HepG2 (cell line): ENCODE results near the gene OGFR. TPM values are rescaled to one million over a fixed set of nuclear protein-coding genes. Genes with fewer than 3 reads are reported as not detected.

Experiments used
- ELF4 ChIP-seq: sonication (generic); formaldehyde crosslinking; IDR thresholded peaks from 2 replicates; pipeline ENCODE4 v1.5.0; 2020; ENCODE audit warnings: missing genetic modification reagents, mild to moderate bottlenecking, moderate library complexity, borderline replicate concordance
- FOXK2 ChIP-seq: fragments of 450-650 bp; IDR thresholded peaks from 2 replicates; pipeline ENCODE4 v1.6.1; 2016
- HNRNPL ChIP-seq: fragments of 200-400 bp; formaldehyde crosslinking; IDR thresholded peaks from 2 replicates; pipeline ENCODE4 v1.6.1; 2017; ENCODE audit warnings: mild to moderate bottlenecking, low read depth, low read length
- JUN ChIP-seq: sonication (generic); formaldehyde crosslinking; IDR thresholded peaks from 2 replicates; pipeline ENCODE4 v1.4.0; 2020; ENCODE audit warnings: mild to moderate bottlenecking, missing genetic modification reagents
- NR2F1 ChIP-seq, 2 experiments: fragments of 450-650 bp in 1 of 2; formaldehyde crosslinking in 1 of 2; IDR thresholded peaks; 2 replicates each; pipeline versions ENCODE4 v1.5.0 to v1.6.1; 2016 to 2020; ENCODE audit warnings: mild to moderate bottlenecking in 1 of 2, missing compliant biosample characterization in 1 of 2, missing genetic modification reagents in 1 of 2, moderate library complexity in 1 of 2
- POLR2AphosphoS2 ChIP-seq: IDR thresholded peaks from 2 replicates; pipeline ENCODE4 v1.6.1; 2011; ENCODE audit warnings: low read depth, low read length, improper control_type of control experiment
- POLR2G ChIP-seq: fragments of 200-400 bp; formaldehyde crosslinking; IDR thresholded peaks from 2 replicates; pipeline ENCODE4 v1.6.1; 2018; ENCODE audit warnings: mild to moderate bottlenecking, low read depth, low read length, moderate library complexity
- RBFOX2 ChIP-seq: fragments of 200-400 bp; formaldehyde crosslinking; IDR thresholded peaks from 2 replicates; pipeline ENCODE4 v1.6.1; 2017; ENCODE audit warnings: low read depth, mild to moderate bottlenecking, low read length
- SAFB2 ChIP-seq: sonication (generic); formaldehyde crosslinking; IDR thresholded peaks from 2 replicates; pipeline ENCODE4 v1.5.1; 2020; ENCODE audit warnings: missing genetic modification reagents, low read depth, mild to moderate bottlenecking, borderline replicate concordance
- TOE1 ChIP-seq: sonication (generic); formaldehyde crosslinking; IDR thresholded peaks from 2 replicates; pipeline ENCODE4 v1.4.0; 2020; ENCODE audit warnings: mild to moderate bottlenecking, missing genetic modification reagents
- ZC3H13 ChIP-seq: sonication (generic); formaldehyde crosslinking; IDR thresholded peaks from 2 replicates; pipeline ENCODE4 v1.8.1; 2023; ENCODE audit warnings: mild to moderate bottlenecking, missing genetic modification reagents, moderate library complexity
- ZMYM3 ChIP-seq: sonication (generic); formaldehyde crosslinking; IDR thresholded peaks from 2 replicates; pipeline ENCODE4 v1.5.1; 2020; ENCODE audit warnings: mild to moderate bottlenecking, missing genetic modification reagents
- ZNF230 ChIP-seq: sonication (generic); formaldehyde crosslinking; IDR thresholded peaks from 2 replicates; pipeline ENCODE4 v1.4.0; 2020; ENCODE audit warnings: mild to moderate bottlenecking, missing genetic modification reagents
- ZNF235 ChIP-seq: sonication (generic); formaldehyde crosslinking; IDR thresholded peaks from 2 replicates; pipeline ENCODE4 v1.8.1; 2023; ENCODE audit warnings: mild to moderate bottlenecking, missing genetic modification reagents, borderline replicate concordance
- ZNF260 ChIP-seq: sonication (generic); formaldehyde crosslinking; IDR thresholded peaks from 2 replicates; pipeline ENCODE4 v1.4.0; 2020; ENCODE audit warnings: missing genetic modification reagents, low read depth, mild to moderate bottlenecking, borderline replicate concordance
- ZNF274 ChIP-seq: sonication (generic); formaldehyde crosslinking; IDR thresholded peaks from 2 replicates; pipeline ENCODE4 v1.5.1; 2020; ENCODE audit warnings: mild to moderate bottlenecking, missing genetic modification reagents
- ZNF484 ChIP-seq: sonication (generic); formaldehyde crosslinking; IDR thresholded peaks from 2 replicates; pipeline ENCODE4 v1.5.1; 2020; ENCODE audit warnings: mild to moderate bottlenecking, low read depth, missing genetic modification reagents, borderline replicate concordance
- ZNF563 ChIP-seq: sonication (generic); formaldehyde crosslinking; IDR thresholded peaks from 2 replicates; pipeline ENCODE4 v1.8.0; 2022; ENCODE audit warnings: mild to moderate bottlenecking, moderate library complexity, missing genetic modification reagents
- ZNF564 ChIP-seq: sonication (generic); formaldehyde crosslinking; IDR thresholded peaks from 2 replicates; pipeline ENCODE4 v1.8.1; 2023; ENCODE audit warnings: mild to moderate bottlenecking, missing genetic modification reagents
- ZNF782 ChIP-seq: sonication (generic); formaldehyde crosslinking; IDR thresholded peaks from 2 replicates; pipeline ENCODE4 v1.4.0; 2020; ENCODE audit warnings: missing genetic modification reagents, mild to moderate bottlenecking, borderline replicate concordance
- ZNF83 ChIP-seq: sonication (generic); formaldehyde crosslinking; IDR thresholded peaks from 2 replicates; pipeline ENCODE4 v1.4.0; 2020; ENCODE audit warnings: missing genetic modification reagents, mild to moderate bottlenecking, borderline replicate concordance
- polyA plus RNA-seq, 8 experiments: library from polyadenylated mRNA; depleted of rRNA in 3 of 8; stranded (reverse) in 7 of 8; unstranded in 1 of 8; fragments of >200 nt; fragmentation: Illumina TruSeq in 4 of 8; extraction: Trizol in 4 of 8; gene quantifications; 2 replicates each; pipeline versions ENCODE4 v1.2.1 to v1.2.3, GENCODE V29; 2011 to 2016; ENCODE audit warnings: low read depth in 4 of 8, missing spikeins in 1 of 8, mixed read lengths in 1 of 8; ENCODE audit not compliant: insufficient read depth in 1 of 8
- total RNA-seq, 5 experiments: library from RNA; depleted of rRNA; stranded (reverse); fragments of >200 nt; fragmentation: Illumina TruSeq; extraction: Trizol; gene quantifications; 2 replicates each; pipeline ENCODE4 v1.2.3, GENCODE V29; 2016; ENCODE audit warnings: low read depth in 1 of 5
- TF ChIP-seq, protein P1 (sequence below): sonication (generic); formaldehyde crosslinking; IDR thresholded peaks from 2 replicates; pipeline ENCODE4 v1.4.0; 2020; ENCODE audit warnings: missing genetic modification reagents
- TF ChIP-seq, protein P2 (sequence below): sonication (generic); formaldehyde crosslinking; conservative IDR thresholded peaks from 2 replicates; pipeline ENCODE4 v1.4.0; 2020; ENCODE audit warnings: missing genetic modification reagents
- TF ChIP-seq, protein P3 (sequence below): sonication (generic); formaldehyde crosslinking; IDR thresholded peaks from 2 replicates; pipeline ENCODE4 v1.4.0; 2020; ENCODE audit warnings: missing genetic modification reagents

OGFR gene
- total and polyA plus RNA-seq, 2 of the 13 experiments (the other 11 are each of a cell fraction or from before 2014, with no cell fraction given) = 47.7 to 81.8 TPM

DNA sequence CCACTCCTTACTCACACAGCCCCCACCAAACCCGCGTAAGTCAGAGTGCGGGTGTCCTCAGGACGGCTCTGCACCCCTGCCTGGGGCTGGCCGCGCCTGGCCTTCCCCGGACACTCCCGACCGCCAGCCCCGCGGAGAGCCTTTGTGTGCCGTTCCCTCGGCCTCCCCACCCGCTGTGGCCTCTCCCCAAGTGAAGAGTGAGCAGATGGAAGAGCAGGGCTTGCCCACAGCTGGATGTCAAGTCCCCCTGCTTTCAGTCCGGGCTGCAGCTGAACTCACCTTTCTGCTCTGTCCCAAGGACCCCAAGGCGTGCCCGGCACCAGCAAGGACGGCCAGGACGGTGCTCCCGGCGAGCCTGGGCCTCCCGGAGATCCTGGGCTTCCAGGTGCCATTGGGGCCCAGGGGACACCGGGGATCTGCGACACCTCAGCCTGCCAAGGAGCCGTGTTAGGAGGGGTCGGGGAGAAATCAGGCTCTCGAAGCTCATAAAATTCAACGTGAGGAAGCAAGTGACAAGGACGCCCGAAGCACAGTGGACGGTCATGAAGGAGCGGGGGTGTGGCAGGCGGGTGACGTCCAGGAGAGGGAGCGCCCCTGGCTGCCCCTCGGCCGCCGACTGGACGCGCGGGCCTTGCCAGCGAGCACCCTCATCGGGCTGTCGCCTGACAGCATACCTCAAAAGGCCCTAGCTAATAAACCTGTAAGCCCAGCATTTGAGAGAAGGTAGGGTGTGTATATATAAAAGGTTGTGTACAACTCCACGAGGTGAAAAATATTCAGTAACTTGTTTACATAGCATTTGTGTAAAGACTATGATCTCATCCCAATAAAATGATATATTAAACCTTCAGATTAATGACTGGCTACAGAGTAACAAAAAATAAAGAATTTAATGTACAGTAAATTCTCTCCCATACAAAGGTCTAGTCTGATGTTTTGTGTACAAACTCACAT is 35.9 kb downstream of the OGFR start (continued):
- TF ChIP-seq SAFB2 (no peak), HNRNPL (no peak), ZNF235 (CRISPR knock-in tag) (no peak), ZNF563 (CRISPR knock-in tag) (no peak), ZMYM3 (no peak), ZNF260 (no peak), NR2F1 (CRISPR knock-in tag; IDR thresholded peaks at IDR 0.05) (no peak), POLR2AphosphoS2 (no peak), RBFOX2 (peak; percentile 61), ZNF274 (peak; percentile 38; the same call in 1 of the 2 replicates), FOXK2 (no peak), ZNF782 (CRISPR knock-in tag) (no peak), TOE1 (CRISPR knock-in tag) (no peak), ZC3H13 (CRISPR knock-in tag) (no peak), JUN (no peak), ZNF484 (CRISPR knock-in tag) (no peak), ZNF83 (no peak), ELF4 (CRISPR knock-in tag) (no peak), ZNF230 (no peak), POLR2G (peak; percentile 29; the same call in 1 of the 2 replicates), ZNF564 (CRISPR knock-in tag) (no peak)
- TF ChIP-seq, protein P1, sequence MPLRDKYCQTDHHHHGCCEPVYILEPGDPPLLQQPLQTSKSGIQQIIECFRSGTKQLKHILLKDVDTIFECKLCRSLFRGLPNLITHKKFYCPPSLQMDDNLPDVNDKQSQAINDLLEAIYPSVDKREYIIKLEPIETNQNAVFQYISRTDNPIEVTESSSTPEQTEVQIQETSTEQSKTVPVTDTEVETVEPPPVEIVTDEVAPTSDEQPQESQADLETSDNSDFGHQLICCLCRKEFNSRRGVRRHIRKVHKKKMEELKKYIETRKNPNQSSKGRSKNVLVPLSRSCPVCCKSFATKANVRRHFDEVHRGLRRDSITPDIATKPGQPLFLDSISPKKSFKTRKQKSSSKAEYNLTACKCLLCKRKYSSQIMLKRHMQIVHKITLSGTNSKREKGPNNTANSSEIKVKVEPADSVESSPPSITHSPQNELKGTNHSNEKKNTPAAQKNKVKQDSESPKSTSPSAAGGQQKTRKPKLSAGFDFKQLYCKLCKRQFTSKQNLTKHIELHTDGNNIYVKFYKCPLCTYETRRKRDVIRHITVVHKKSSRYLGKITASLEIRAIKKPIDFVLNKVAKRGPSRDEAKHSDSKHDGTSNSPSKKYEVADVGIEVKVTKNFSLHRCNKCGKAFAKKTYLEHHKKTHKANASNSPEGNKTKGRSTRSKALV (CRISPR knock-in tag) = no peak
- TF ChIP-seq, protein P2, sequence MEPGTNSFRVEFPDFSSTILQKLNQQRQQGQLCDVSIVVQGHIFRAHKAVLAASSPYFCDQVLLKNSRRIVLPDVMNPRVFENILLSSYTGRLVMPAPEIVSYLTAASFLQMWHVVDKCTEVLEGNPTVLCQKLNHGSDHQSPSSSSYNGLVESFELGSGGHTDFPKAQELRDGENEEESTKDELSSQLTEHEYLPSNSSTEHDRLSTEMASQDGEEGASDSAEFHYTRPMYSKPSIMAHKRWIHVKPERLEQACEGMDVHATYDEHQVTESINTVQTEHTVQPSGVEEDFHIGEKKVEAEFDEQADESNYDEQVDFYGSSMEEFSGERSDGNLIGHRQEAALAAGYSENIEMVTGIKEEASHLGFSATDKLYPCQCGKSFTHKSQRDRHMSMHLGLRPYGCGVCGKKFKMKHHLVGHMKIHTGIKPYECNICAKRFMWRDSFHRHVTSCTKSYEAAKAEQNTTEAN (CRISPR knock-in tag) = no peak
- TF ChIP-seq, protein P3, sequence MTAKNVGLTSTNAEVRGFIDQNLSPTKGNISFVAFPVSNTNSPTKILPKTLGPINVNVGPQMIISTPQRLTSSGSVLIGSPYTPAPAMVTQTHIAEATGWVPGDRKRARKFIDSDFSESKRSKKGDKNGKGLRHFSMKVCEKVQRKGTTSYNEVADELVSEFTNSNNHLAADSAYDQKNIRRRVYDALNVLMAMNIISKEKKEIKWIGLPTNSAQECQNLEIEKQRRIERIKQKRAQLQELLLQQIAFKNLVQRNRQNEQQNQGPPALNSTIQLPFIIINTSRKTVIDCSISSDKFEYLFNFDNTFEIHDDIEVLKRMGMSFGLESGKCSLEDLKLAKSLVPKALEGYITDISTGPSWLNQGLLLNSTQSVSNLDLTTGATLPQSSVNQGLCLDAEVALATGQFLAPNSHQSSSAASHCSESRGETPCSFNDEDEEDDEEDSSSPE (CRISPR knock-in tag) = no peak
